ENCODE data around the gene RBM17.

Gene RBM17

GRCh38 chr10:6112893-6113292, 24.1 kb downstream of the RBM17 start:
- H3K27me3 ChIP-seq (ENCODE audit: insufficient read depth, poor library complexity, severe bottlenecking) = no peaks in the 10 kb centered on the region
- DNase-seq (ENCODE audit: low read depth in 1 of 2, low spot score in 1 of 2) = no peak
- H3K4me3 ChIP-seq (replicated peaks; ENCODE audit: insufficient read depth, low read length) = no peak overlapping the region
- no peak for TF ChIP-seq POLR2AphosphoS5 (IDR thresholded peaks at IDR 0.05; ENCODE audit: low read depth)
- no peak for TF ChIP-seq GABPA (IDR thresholded peaks at IDR 0.05; ENCODE audit: low read depth)
- TF ChIP-seq, protein P1, sequence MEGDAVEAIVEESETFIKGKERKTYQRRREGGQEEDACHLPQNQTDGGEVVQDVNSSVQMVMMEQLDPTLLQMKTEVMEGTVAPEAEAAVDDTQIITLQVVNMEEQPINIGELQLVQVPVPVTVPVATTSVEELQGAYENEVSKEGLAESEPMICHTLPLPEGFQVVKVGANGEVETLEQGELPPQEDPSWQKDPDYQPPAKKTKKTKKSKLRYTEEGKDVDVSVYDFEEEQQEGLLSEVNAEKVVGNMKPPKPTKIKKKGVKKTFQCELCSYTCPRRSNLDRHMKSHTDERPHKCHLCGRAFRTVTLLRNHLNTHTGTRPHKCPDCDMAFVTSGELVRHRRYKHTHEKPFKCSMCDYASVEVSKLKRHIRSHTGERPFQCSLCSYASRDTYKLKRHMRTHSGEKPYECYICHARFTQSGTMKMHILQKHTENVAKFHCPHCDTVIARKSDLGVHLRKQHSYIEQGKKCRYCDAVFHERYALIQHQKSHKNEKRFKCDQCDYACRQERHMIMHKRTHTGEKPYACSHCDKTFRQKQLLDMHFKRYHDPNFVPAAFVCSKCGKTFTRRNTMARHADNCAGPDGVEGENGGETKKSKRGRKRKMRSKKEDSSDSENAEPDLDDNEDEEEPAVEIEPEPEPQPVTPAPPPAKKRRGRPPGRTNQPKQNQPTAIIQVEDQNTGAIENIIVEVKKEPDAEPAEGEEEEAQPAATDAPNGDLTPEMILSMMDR (IDR thresholded peaks at IDR 0.05; ENCODE audit: insufficient read depth, low read length) = no peak
- TF ChIP-seq, protein P2, sequence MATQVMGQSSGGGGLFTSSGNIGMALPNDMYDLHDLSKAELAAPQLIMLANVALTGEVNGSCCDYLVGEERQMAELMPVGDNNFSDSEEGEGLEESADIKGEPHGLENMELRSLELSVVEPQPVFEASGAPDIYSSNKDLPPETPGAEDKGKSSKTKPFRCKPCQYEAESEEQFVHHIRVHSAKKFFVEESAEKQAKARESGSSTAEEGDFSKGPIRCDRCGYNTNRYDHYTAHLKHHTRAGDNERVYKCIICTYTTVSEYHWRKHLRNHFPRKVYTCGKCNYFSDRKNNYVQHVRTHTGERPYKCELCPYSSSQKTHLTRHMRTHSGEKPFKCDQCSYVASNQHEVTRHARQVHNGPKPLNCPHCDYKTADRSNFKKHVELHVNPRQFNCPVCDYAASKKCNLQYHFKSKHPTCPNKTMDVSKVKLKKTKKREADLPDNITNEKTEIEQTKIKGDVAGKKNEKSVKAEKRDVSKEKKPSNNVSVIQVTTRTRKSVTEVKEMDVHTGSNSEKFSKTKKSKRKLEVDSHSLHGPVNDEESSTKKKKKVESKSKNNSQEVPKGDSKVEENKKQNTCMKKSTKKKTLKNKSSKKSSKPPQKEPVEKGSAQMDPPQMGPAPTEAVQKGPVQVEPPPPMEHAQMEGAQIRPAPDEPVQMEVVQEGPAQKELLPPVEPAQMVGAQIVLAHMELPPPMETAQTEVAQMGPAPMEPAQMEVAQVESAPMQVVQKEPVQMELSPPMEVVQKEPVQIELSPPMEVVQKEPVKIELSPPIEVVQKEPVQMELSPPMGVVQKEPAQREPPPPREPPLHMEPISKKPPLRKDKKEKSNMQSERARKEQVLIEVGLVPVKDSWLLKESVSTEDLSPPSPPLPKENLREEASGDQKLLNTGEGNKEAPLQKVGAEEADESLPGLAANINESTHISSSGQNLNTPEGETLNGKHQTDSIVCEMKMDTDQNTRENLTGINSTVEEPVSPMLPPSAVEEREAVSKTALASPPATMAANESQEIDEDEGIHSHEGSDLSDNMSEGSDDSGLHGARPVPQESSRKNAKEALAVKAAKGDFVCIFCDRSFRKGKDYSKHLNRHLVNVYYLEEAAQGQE (IDR thresholded peaks at IDR 0.05; ENCODE audit: insufficient replicate concordance, low read depth) = no peak
- TF ChIP-seq SPI1 (IDR thresholded peaks at IDR 0.05; ENCODE audit: borderline replicate concordance, low read depth) = no peak
- H3K27ac ChIP-seq (replicated peaks) = no peak overlapping the region

- DNase-seq (ENCODE audit: low read depth in 1 of 2, low spot score in 1 of 2) = no peak
- no peak overlapping the region for H3K4me3 ChIP-seq (replicated peaks; ENCODE audit: insufficient read depth, low read length)
- no peak overlapping the region for H3K27ac ChIP-seq (replicated peaks)
- no peaks in the 10 kb centered on the region for H3K27me3 ChIP-seq (ENCODE audit: insufficient read depth, poor library complexity, severe bottlenecking)
- TF ChIP-seq, protein P2 (IDR thresholded peaks at IDR 0.05; ENCODE audit: insufficient replicate concordance, low read depth) = no peak
- TF ChIP-seq GABPA (IDR thresholded peaks at IDR 0.05; ENCODE audit: low read depth) = no peak
- no peak for TF ChIP-seq POLR2AphosphoS5 (IDR thresholded peaks at IDR 0.05; ENCODE audit: low read depth)
- TF ChIP-seq SPI1 (IDR thresholded peaks at IDR 0.05; ENCODE audit: borderline replicate concordance, low read depth) = no peak
- TF ChIP-seq, protein P1 (IDR thresholded peaks at IDR 0.05; ENCODE audit: insufficient read depth, low read length) = no peak
These were observed 25.5 kb downstream of the RBM17 start for GRCh38 chr10:6114299-6114698.

GRCh38 chr10:6114805-6115341, 26.0 kb downstream of the RBM17 start:
- H3K4me3 ChIP-seq (replicated peaks; ENCODE audit: insufficient read depth, low read length) = no peak overlapping the region
- TF ChIP-seq GABPA (IDR thresholded peaks at IDR 0.05; ENCODE audit: low read depth) (no peak), SPI1 (IDR thresholded peaks at IDR 0.05; ENCODE audit: borderline replicate concordance, low read depth) (no peak), POLR2AphosphoS5 (IDR thresholded peaks at IDR 0.05; ENCODE audit: low read depth) (no peak)
- TF ChIP-seq, protein P2 (IDR thresholded peaks at IDR 0.05; ENCODE audit: insufficient replicate concordance, low read depth) = no peak
- TF ChIP-seq, protein P1 (IDR thresholded peaks at IDR 0.05; ENCODE audit: insufficient read depth, low read length) = no peak
- H3K27me3 ChIP-seq (ENCODE audit: insufficient read depth, poor library complexity, severe bottlenecking) = no peaks in the 10 kb centered on the region
- no peak overlapping the region for H3K27ac ChIP-seq (replicated peaks)
- no peak for DNase-seq (ENCODE audit: low read depth in 1 of 2, low spot score in 1 of 2)

All from HL-60 (cell line).